OCI-LY7 (cell line): ENCODE measurements around the gene ZNF141.
A peak's percentile ranks its signal among the peaks of the same experiment; 100 is the strongest.

ENCODE experiments used
- CTCF ChIP-seq: fragments of 200-600 bp; sonication (generic); conservative IDR thresholded peaks from 2 replicates; pipeline ENCODE4 v1.5.1; 2014; ENCODE audit warnings: mild to moderate bottlenecking, antibody characterized with exemption, low read length, moderate library complexity, mixed read lengths
- EZH2phosphoT487 ChIP-seq: fragments of 200-600 bp; sonication (generic); IDR thresholded peaks from 2 replicates; pipeline ENCODE4 v1.6.1; 2018; ENCODE audit warnings: low read depth, borderline replicate concordance, mild to moderate bottlenecking, mixed run types, antibody characterized with exemption, low read length, moderate library complexity, mixed read lengths

GRCh38 chr4:340011-340410 lies 2.4 kb downstream of the ZNF141 start:
- TF ChIP-seq CTCF = peak; percentile 45
- TF ChIP-seq EZH2phosphoT487 = no peak
